Endothelial cell of umbilical vein (primary cell): ENCODE measurements around the gene METTL9. TPM values are rescaled to one million over a fixed set of nuclear protein-coding genes. Genes with fewer than 3 reads are reported as not detected.

ENCODE experiments used
- BruUV-seq: library from RNA; stranded (reverse); fragments of 400-500 nt; replicated peaks from 2 replicates; lab custom pipeline; 2021; lab: Mats Ljungman, UMichigan
- CTCF ChIA-PET: fragments of 300-600, 350-600 bp; sonication (Branson Sonifier 250); formaldehyde crosslinking; loops from one replicate; lab custom pipeline; 2021; ENCODE audit warnings: antibody characterized with exemption, inconsistent platforms; lab: Charles Lee
- POLR2A ChIA-PET: fragments of 300-600, 350-600 bp; sonication (Branson Sonifier 250); formaldehyde crosslinking; loops from one replicate; lab custom pipeline; 2021; ENCODE audit warnings: antibody characterized with exemption, inconsistent platforms; lab: Charles Lee
- DNase-seq: peaks from one replicate; pipeline ENCODE4 v3.0.0-alpha.2; 2011; ENCODE audit warnings: low read depth, low spot score
- FAIRE-seq: peaks from 2 replicates; lab custom pipeline; 2011; peaks lifted over from hg19 to GRCh38; lab: Jason Lieb, UNC
- H2AFZ ChIP-seq: 2 replicates; pipeline ENCODE4 v1.6.0; 2012; ENCODE audit warnings: low read depth, low read length, control low read depth, inconsistent platforms
- H3K27ac ChIP-seq: 2 replicates; pipeline ENCODE4 v1.5.1; 2011; ENCODE audit warnings: low read depth, mild to moderate bottlenecking, control low read depth, low read length, moderate library complexity; ENCODE audit not compliant: insufficient read depth
- H3K27me3 ChIP-seq, 2 experiments: 2 replicates each; pipeline versions ENCODE4 v1.6.0 to v1.6.1; 2011; ENCODE audit warnings: low read length in 2 of 2, mixed read lengths in 1 of 2; ENCODE audit not compliant: control insufficient read depth in 2 of 2, insufficient read depth in 2 of 2
- H3K36me3 ChIP-seq, 2 experiments: 2 replicates in 1 of 2; 3 replicates in 1 of 2; pipeline ENCODE4 v1.5.1; 2011; ENCODE audit warnings: low read length in 2 of 2, mild to moderate bottlenecking in 1 of 2, moderate library complexity in 1 of 2; ENCODE audit not compliant: control insufficient read depth in 2 of 2, insufficient read depth in 2 of 2; ENCODE audit errors: extremely low read depth in 1 of 2
- H3K4me1 ChIP-seq: 3 replicates; pipeline ENCODE4 v1.5.1; 2011; ENCODE audit warnings: mild to moderate bottlenecking, low read length; ENCODE audit not compliant: control insufficient read depth, insufficient read depth; ENCODE audit errors: extremely low read depth
- H3K4me2 ChIP-seq: 2 replicates; pipeline ENCODE4 v1.6.1; 2011; ENCODE audit warnings: low read length, control low read depth, mixed read lengths; ENCODE audit not compliant: insufficient read depth
- H3K4me3 ChIP-seq, 3 experiments: fragments of 200-600 bp in 1 of 3; sonication (generic), shearing (Covaris generic) in 1 of 3; replicated peaks in 1 of 3; 2 replicates each; pipeline ENCODE4 v1.5.1; 2011 to 2016; ENCODE audit warnings: control low read depth in 3 of 3, low read length in 3 of 3, mild to moderate bottlenecking in 2 of 3, inconsistent platforms in 1 of 3, low read depth in 1 of 3, moderate library complexity in 1 of 3; ENCODE audit not compliant: insufficient read depth in 1 of 3
- H3K79me2 ChIP-seq: 2 replicates; pipeline ENCODE4 v1.6.0; 2012; ENCODE audit warnings: low read length, inconsistent platforms; ENCODE audit not compliant: control insufficient read depth, insufficient read depth
- H3K9ac ChIP-seq: replicated peaks from 2 replicates; pipeline ENCODE3; 2011; ENCODE audit warnings: low read length, control low read depth; ENCODE audit not compliant: insufficient read depth; ENCODE audit errors: extremely low read depth
- H3K9me1 ChIP-seq: replicated peaks from 3 replicates; pipeline ENCODE4 v1.6.0; 2011; ENCODE audit warnings: mild to moderate bottlenecking, low read length; ENCODE audit not compliant: control insufficient read depth, insufficient read depth; ENCODE audit errors: extremely low read depth
- H3K9me3 ChIP-seq: replicated peaks from 2 replicates; pipeline ENCODE4 v1.5.1; 2012; ENCODE audit warnings: low read length, inconsistent platforms; ENCODE audit not compliant: control insufficient read depth, insufficient read depth
- H4K20me1 ChIP-seq: replicated peaks from 2 replicates; pipeline ENCODE3; 2011; ENCODE audit warnings: mild to moderate bottlenecking, low read length; ENCODE audit not compliant: control insufficient read depth, insufficient read depth; ENCODE audit errors: extremely low read depth
- CTCF ChIP-seq, 2 donors: IDR thresholded peaks; 1 replicate in 1 of 2; 2 replicates in 1 of 2; pipeline ENCODE4 v1.5.1; 2011; ENCODE audit warnings: low read length in 2 of 2, mild to moderate bottlenecking in 2 of 2, moderate library complexity in 2 of 2, control low read depth in 1 of 2, inconsistent platforms in 1 of 2, low read depth in 1 of 2; ENCODE audit not compliant: insufficient read depth in 1 of 2; ENCODE audit errors: extremely low read depth in 1 of 2
- EZH2 ChIP-seq: IDR thresholded peaks from 2 replicates; pipeline ENCODE4 v1.6.1; 2012; ENCODE audit warnings: borderline replicate concordance, low read depth, mild to moderate bottlenecking, moderate library complexity, low read length, inconsistent platforms; ENCODE audit not compliant: severe bottlenecking
- FOS ChIP-seq: IDR thresholded peaks from 2 replicates; pipeline ENCODE4 v1.6.1; 2011; ENCODE audit warnings: mild to moderate bottlenecking, low read length, moderate library complexity, borderline replicate concordance; ENCODE audit not compliant: insufficient read depth
- GATA2 ChIP-seq: IDR thresholded peaks from 2 replicates; pipeline ENCODE4 v1.7.0; 2011; ENCODE audit warnings: low read depth, mild to moderate bottlenecking, moderate library complexity, mixed read lengths, low read length; ENCODE audit not compliant: insufficient read length, insufficient read depth
- JUN ChIP-seq: IDR thresholded peaks from 2 replicates; pipeline ENCODE4 v1.6.1; 2011; ENCODE audit warnings: borderline replicate concordance, low read depth; ENCODE audit not compliant: insufficient read length, insufficient read depth
- MAX ChIP-seq: IDR thresholded peaks from 2 replicates; pipeline ENCODE4 v1.6.1; 2011; ENCODE audit not compliant: insufficient read depth, insufficient read length
- MYC ChIP-seq: IDR thresholded peaks from one replicate; pipeline ENCODE4 v1.6.1; 2011; ENCODE audit warnings: mild to moderate bottlenecking, low read depth, low read length
- POLR2A ChIP-seq: IDR thresholded peaks from 2 replicates; pipeline ENCODE4 v1.6.1; 2012; ENCODE audit warnings: low read depth, mild to moderate bottlenecking, control low read depth, low read length
- POLR2AphosphoS5 ChIP-seq: IDR thresholded peaks from 2 replicates; pipeline ENCODE4 v1.6.1; 2012; ENCODE audit warnings: low read depth, mild to moderate bottlenecking, control low read depth, low read length, moderate library complexity; ENCODE audit not compliant: insufficient read depth
- dilution Hi-C: fragments of 300-500 bp; cut with MboI; formaldehyde crosslinking; loops from one replicate; pipeline ENCODE4 v1.15.0; 2019; ENCODE audit warnings: low sequenced_read_pairs; ENCODE audit not compliant: extremely low pct_ligation_motif_present
- intact Hi-C: fragments of 100-400 bp; cut with micrococcal nuclease; formaldehyde crosslinking; loops from one replicate; pipeline ENCODE4 v1.10.0; 2022
- polyA plus RNA-seq, 4 experiments: library from polyadenylated mRNA; depleted of rRNA in 3 of 4; stranded (reverse) in 3 of 4; unstranded in 1 of 4; fragments of >200 nt; gene quantifications; 2 replicates each; pipeline versions ENCODE4 v1.2.1 to v1.2.3, GENCODE V29; 2011 to 2012; ENCODE audit warnings: missing spikeins in 1 of 4
- total RNA-seq: library from RNA; stranded (reverse); gene quantifications from 2 replicates; pipeline ENCODE4 v1.2.3, GENCODE V29; 2021

METTL9 gene
- total and polyA plus RNA-seq, 2 donors (not counting 3 experiments of a cell fraction or from before 2014, with no cell fraction given), result 53.8 to 121 TPM

GRCh38 chr16:21598206-21598605 lies 1.2 kb upstream of the METTL9 start:
- peak overlapping the region; percentile 82 for H3K4me2 ChIP-seq
- peak overlapping the region; percentile 94 for H2AFZ ChIP-seq
- dilution Hi-C loops (no loop called here), intact Hi-C loops (loop anchor here (5.0 kb wide), 1 partner anchor 44 kb away; no protein-coding TSS in a partner anchor)
- CTCF ChIA-PET, result interaction anchor here (1.1 kb wide), 1 partner anchor 9 kb away, joined by 3 read pairs; no protein-coding TSS in a partner anchor
- H3K27ac ChIP-seq, result no peak overlapping the region
- no peak for FAIRE-seq
- no peaks in the 10 kb centered on the region for H3K9me1 ChIP-seq
- BruUV-seq, result no TSS peak
- H3K79me2 ChIP-seq, result peaks cover 31% of the 10 kb centered on the region
- no peak for DNase-seq
- POLR2A ChIA-PET, result no interaction called here
- no peak overlapping the region for H3K4me3 ChIP-seq
- no peaks in the 10 kb centered on the region for H3K36me3 ChIP-seq
- TF ChIP-seq POLR2A (no peak), GATA2 (no peak), JUN (no peak), POLR2AphosphoS5 (no peak), MAX (no peak), CTCF (IDR thresholded peaks at IDR 0.05; ENCODE audit: extremely low read depth in 1 of 2, insufficient read depth in 1 of 2, low read depth in 1 of 2, low read length in 2 of 2) (no peak), EZH2 (no peak), FOS (no peak), MYC (no peak)
- peaks cover 0 to 4% of the 10 kb centered on the region in 2 experiments for H3K27me3 ChIP-seq
- H3K9ac ChIP-seq, result no peak overlapping the region
- H3K4me1 ChIP-seq, result peaks cover 21% of the 10 kb centered on the region
- H3K9me3 ChIP-seq, result no peaks in the 10 kb centered on the region
- H4K20me1 ChIP-seq, result no peaks in the 10 kb centered on the region
